IMR-90 (cell line): ENCODE results near the gene ZNF185. TPM values are rescaled to one million over a fixed set of nuclear protein-coding genes. Genes with fewer than 3 reads are reported as not detected.

Experiments
- ATAC-seq: fragments of 200-7000 bp; cut with Tn5 transposase; 2 replicates; pipeline ENCODE4 v1.9.1; 2020; ENCODE audit warnings: low read depth, mild to moderate bottlenecking, moderate library complexity
- BruUV-seq: library from RNA; stranded (reverse); fragments of 400-500 nt; replicated peaks from 2 replicates; lab custom pipeline; 2021; lab: Mats Ljungman, UMichigan
- CTCF ChIA-PET: fragments of 300-600 bp; formaldehyde crosslinking; extraction: SDS; loops from one replicate; lab custom pipeline; 2021; ENCODE audit warnings: antibody characterized with exemption; lab: Yijun Ruan, JAX
- POLR2A ChIA-PET: fragments of 300-600 bp; sonication (Branson Sonifier 250); formaldehyde crosslinking; loops from one replicate; lab custom pipeline; 2022; ENCODE audit warnings: antibody characterized with exemption; ENCODE audit not compliant: unreplicated experiment; lab: Charles Lee
- DNase-seq: peaks from one replicate; pipeline ENCODE4 v3.0.0; 2013
- H2AFZ ChIP-seq: replicated peaks from 2 replicates; pipeline ENCODE3; 2013; ENCODE audit warnings: low read length, mild to moderate bottlenecking; ENCODE audit not compliant: poor library complexity
- H2AK5ac ChIP-seq: 2 replicates; pipeline ENCODE4 v1.6.1; 2013; ENCODE audit warnings: low read depth, low read length, inconsistent platforms
- H2AK9ac ChIP-seq: replicated peaks from 2 replicates; pipeline ENCODE3; 2013; ENCODE audit warnings: mild to moderate bottlenecking, low read depth, low read length, moderate library complexity; ENCODE audit not compliant: poor library complexity
- H2BK120ac ChIP-seq: 2 replicates; pipeline ENCODE4 v1.6.1; 2013; ENCODE audit warnings: low read depth, low read length, inconsistent platforms
- H2BK15ac ChIP-seq: 3 replicates; pipeline ENCODE4 v1.6.1; 2013; ENCODE audit warnings: low read depth, low read length, inconsistent platforms
- H2BK20ac ChIP-seq: 2 replicates; pipeline ENCODE4 v1.6.1; 2013; ENCODE audit warnings: low read depth, mild to moderate bottlenecking, inconsistent platforms, low read length, moderate library complexity
- H2BK5ac ChIP-seq: 2 replicates; pipeline ENCODE4 v1.6.1; 2013; ENCODE audit warnings: mild to moderate bottlenecking, low read depth, low read length, inconsistent platforms; ENCODE audit not compliant: poor library complexity, severe bottlenecking
- H3K14ac ChIP-seq: replicated peaks from 2 replicates; pipeline ENCODE4 v1.6.1; 2013; ENCODE audit warnings: low read depth, low read length, inconsistent platforms
- H3K18ac ChIP-seq: 2 replicates; pipeline ENCODE4 v1.6.1; 2013; ENCODE audit warnings: low read depth, low read length, control low read depth
- H3K23ac ChIP-seq: 2 replicates; pipeline ENCODE4 v1.6.1; 2013; ENCODE audit warnings: low read depth, low read length, inconsistent platforms
- H3K27ac ChIP-seq: 2 replicates; pipeline ENCODE4 v1.5.1; 2013; ENCODE audit warnings: mild to moderate bottlenecking, control low read depth, low read length; ENCODE audit not compliant: insufficient read depth
- H3K27me3 ChIP-seq: 2 replicates; pipeline ENCODE4 v1.6.1; 2013; ENCODE audit warnings: low read length; ENCODE audit not compliant: control insufficient read depth, insufficient read depth
- H3K36me3 ChIP-seq: 2 replicates; pipeline ENCODE4 v1.6.1; 2013; ENCODE audit warnings: low read length, mixed read lengths; ENCODE audit not compliant: control insufficient read depth, insufficient read depth
- H3K4ac ChIP-seq: 2 replicates; pipeline ENCODE4 v1.6.1; 2013; ENCODE audit warnings: low read depth, low read length, inconsistent platforms
- H3K4me1 ChIP-seq: 2 replicates; pipeline ENCODE4 v1.6.1; 2013; ENCODE audit warnings: low read length, mixed read lengths; ENCODE audit not compliant: control insufficient read depth, insufficient read depth
- H3K4me2 ChIP-seq: 2 replicates; pipeline ENCODE4 v1.6.1; 2013; ENCODE audit warnings: low read depth, mild to moderate bottlenecking, control low read depth, low read length, moderate library complexity
- H3K4me3 ChIP-seq: 2 replicates; pipeline ENCODE4 v1.5.1; 2013; ENCODE audit warnings: low read depth, mild to moderate bottlenecking, control low read depth, low read length, moderate library complexity; ENCODE audit not compliant: insufficient read depth
- H3K56ac ChIP-seq: 2 replicates; pipeline ENCODE4 v1.6.1; 2013; ENCODE audit warnings: low read length, inconsistent platforms; ENCODE audit not compliant: insufficient read depth; ENCODE audit errors: extremely low read depth
- H3K79me1 ChIP-seq, 2 experiments: 2 replicates each; pipeline ENCODE4 v1.6.1; 2013; ENCODE audit warnings: low read length in 2 of 2, inconsistent platforms in 1 of 2, low read depth in 1 of 2
- H3K9ac ChIP-seq: 2 replicates; pipeline ENCODE4 v1.6.1; 2013; ENCODE audit warnings: low read depth, low read length, control low read depth
- H3K9me1 ChIP-seq: 2 replicates; pipeline ENCODE4 v1.6.1; 2013; ENCODE audit warnings: low read length, inconsistent platforms; ENCODE audit not compliant: insufficient read depth
- H3K9me3 ChIP-seq: 2 replicates; pipeline ENCODE4 v1.6.1; 2013; ENCODE audit warnings: low read length; ENCODE audit not compliant: control insufficient read depth, insufficient read depth
- H4K20me1 ChIP-seq: 2 replicates; pipeline ENCODE4 v1.6.1; 2013; ENCODE audit warnings: low read length, inconsistent platforms; ENCODE audit not compliant: insufficient read depth
- H4K5ac ChIP-seq: 2 replicates; pipeline ENCODE4 v1.6.1; 2013; ENCODE audit warnings: mild to moderate bottlenecking, low read depth, low read length, control low read depth
- H4K8ac ChIP-seq, 2 experiments: 2 replicates each; pipeline ENCODE4 v1.6.1; 2013; ENCODE audit warnings: low read depth in 2 of 2, low read length in 2 of 2, control low read depth in 1 of 2, inconsistent platforms in 1 of 2
- H4K91ac ChIP-seq: 2 replicates; pipeline ENCODE4 v1.6.1; 2013; ENCODE audit warnings: low read depth, low read length, inconsistent platforms; ENCODE audit not compliant: insufficient read depth
- BHLHE40 ChIP-seq: fragments of 150-350 bp; IDR thresholded peaks from 2 replicates; pipeline ENCODE4 v1.6.1; 2016; ENCODE audit warnings: mild to moderate bottlenecking, low read depth, low read length
- CEBPB ChIP-seq: IDR thresholded peaks from 2 replicates; pipeline ENCODE4 v1.6.1; 2012; ENCODE audit warnings: low read depth, low read length, improper control_type of control experiment
- NFE2L2 ChIP-seq: fragments of 150-350 bp; IDR thresholded peaks from 2 replicates; pipeline ENCODE4 v1.6.1; 2016; ENCODE audit warnings: low read depth, mild to moderate bottlenecking, low read length
- SMC3 ChIP-seq: fragments of 150-350 bp; IDR thresholded peaks from 2 replicates; pipeline ENCODE4 v1.6.1; 2016; ENCODE audit warnings: low read depth, mild to moderate bottlenecking, antibody characterized with exemption, low read length, moderate library complexity
- WGBS, 2 experiments: methylation state at CpG; one replicate each; pipeline versions ENCODE4 v1.1.5 to v1.1.7; 2013; ENCODE audit warnings: missing lambda C conversion rate in 2 of 2; ENCODE audit not compliant: insufficient read length in 1 of 2; ENCODE audit errors: extremely low coverage in 2 of 2; 5-methylcytosine and 5-hydroxymethylcytosine counted together
- dilution Hi-C: fragments of 300-500 bp; cut with HindIII; formaldehyde crosslinking; loops from one replicate; pipeline ENCODE4 v1.14.3; 2018; ENCODE audit warnings: low sequenced_read_pairs; ENCODE audit not compliant: unreplicated experiment
- in situ Hi-C: fragments of 300-500 bp; cut with MboI; formaldehyde crosslinking; loops from 3 replicates; pipeline ENCODE4 v1.14.3; 2019; ENCODE audit warnings: low sequenced_read_pairs, inconsistent platforms, mixed read lengths
- intact Hi-C: fragments of 100-400 bp; cut with micrococcal nuclease; formaldehyde crosslinking; loops from 2 replicates; pipeline ENCODE4 v1.10.0; 2022
- polyA plus RNA-seq, 3 experiments: library from polyadenylated mRNA; depleted of rRNA; stranded (reverse); fragments of >200 nt; gene quantifications; 2 replicates each; pipeline ENCODE4 v1.2.3, GENCODE V29; 2012; ENCODE audit warnings: low replicate concordance in 1 of 3
- total RNA-seq: library from RNA; depleted of rRNA; stranded (reverse); fragments of >200 nt; gene quantifications from 2 replicates; pipeline ENCODE4 v1.2.3, GENCODE V29; 2012

ZNF185 gene
- total and polyA plus RNA-seq, 2 of the 4 experiments (the other 2 are of a cell fraction), result 3.2 to 6.3 TPM

DNA sequence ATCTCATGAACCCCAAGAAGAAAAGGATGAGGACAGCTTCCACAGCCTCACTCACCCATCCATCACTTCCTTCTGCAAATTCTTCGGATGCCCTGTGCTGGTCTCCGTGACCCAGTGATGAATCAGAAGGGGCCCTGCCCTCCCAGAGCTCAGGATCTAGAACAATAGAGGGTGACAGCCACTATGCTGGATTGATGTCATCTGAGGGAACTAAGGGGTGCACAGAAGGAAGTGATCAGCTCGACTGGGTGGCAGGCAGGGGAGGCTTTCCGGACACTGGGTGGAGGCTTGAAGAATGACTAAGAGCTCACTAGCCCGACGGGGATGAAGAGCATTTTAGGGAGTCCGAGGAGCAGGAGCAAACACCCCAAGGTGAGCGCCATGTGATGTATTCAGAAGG lies 1.4 kb upstream of the ZNF185 start:
- Histone ChIP-seq H3K4me1 (no peaks in the 10 kb centered on the region), H4K91ac (no peak overlapping the region), H2AK5ac (no peak overlapping the region), H3K56ac (no peak overlapping the region), H3K4me3 (no peak overlapping the region), H3K23ac (no peak overlapping the region), H3K9ac (no peak overlapping the region), H4K8ac (no peak overlapping the region), H3K14ac (no peak overlapping the region), H2AK9ac (peak overlapping the region; percentile 15), H2BK5ac (no peak overlapping the region), H3K4me2 (no peak overlapping the region), H4K20me1 (no peaks in the 10 kb centered on the region), H3K18ac (no peak overlapping the region), H2BK20ac (no peak overlapping the region), H3K27me3 (peaks cover 12% of the 10 kb centered on the region; the same call in 1 of the 2 replicates), H3K9me1 (no peaks in the 10 kb centered on the region), H3K4ac (no peak overlapping the region), H3K27ac (no peak overlapping the region), H3K9me3 (peaks cover 1% of the 10 kb centered on the region; the same call in 1 of the 2 replicates), H4K5ac (no peak overlapping the region), H3K79me1 (no peaks in the 10 kb centered on the region), H2BK120ac (no peak overlapping the region), H3K36me3 (no peaks in the 10 kb centered on the region), H2BK15ac (no peak overlapping the region), H2AFZ (no peak overlapping the region)
- BruUV-seq, result no TSS peak
- dilution Hi-C loops, result no loop called here
- DNase-seq (no peak), ATAC-seq (no peak)
- WGBS, 2 experiments, result 76% methylated on average over 2 of the region's 8 CpGs; no CpG with 5 or more reads in 1 of the 2 experiments
- TF ChIP-seq CEBPB (no peak), BHLHE40 (no peak), SMC3 (no peak), NFE2L2 (no peak)
- ChIA-PET POLR2A (no interaction called here), CTCF (no interaction called here)
- in situ Hi-C loops, result no loop called here
- intact Hi-C loops, result no loop called here
